Measurements from ENCODE around the gene CELF5. TPM values are rescaled to one million over a fixed set of nuclear protein-coding genes. Genes with fewer than 3 reads are reported as not detected.
"Not testable (repeated sequence)": the region's sequence is repeated elsewhere in the genome, so short reads cannot be mapped to it uniquely, and the experiment has no call there.

Gene CELF5
- total RNA-seq, 1 donor from 2014 or later = 0.20 TPM

DNA sequence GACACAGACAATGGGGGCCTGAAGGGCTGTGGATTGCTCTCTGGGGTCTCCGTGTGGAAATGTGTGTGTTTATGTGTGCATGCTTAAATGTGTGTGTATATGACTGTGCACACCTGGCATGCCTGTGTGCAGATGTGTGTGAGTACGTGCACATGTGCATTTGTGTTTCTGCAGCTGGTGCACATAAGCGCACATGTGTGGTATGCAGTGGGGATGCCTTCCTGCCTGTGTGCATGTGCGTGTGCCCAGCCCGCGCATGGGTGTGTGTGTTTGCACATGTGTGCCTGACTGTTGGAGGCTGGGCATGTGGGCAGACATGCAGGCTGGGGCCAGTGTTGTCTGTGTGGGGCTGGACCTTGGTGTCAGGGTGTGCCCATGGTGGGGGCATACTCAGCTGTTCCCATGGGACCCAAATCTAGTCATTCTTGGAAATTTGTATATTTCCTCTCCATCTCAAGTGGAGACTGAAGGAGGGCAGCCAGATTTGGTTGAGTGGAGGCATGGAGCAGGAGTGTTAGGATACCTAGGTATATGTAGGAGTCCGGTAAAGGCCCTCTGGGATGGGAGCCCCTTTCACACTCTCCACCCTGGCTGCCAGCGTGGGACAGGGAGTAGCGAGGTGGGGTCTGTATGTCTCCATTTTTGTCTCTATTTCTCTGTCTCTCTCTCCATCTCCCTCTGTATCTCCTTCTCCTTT, 49.9 kb downstream of the CELF5 start:
- no peak for DNase-seq (ENCODE audit: low read depth)

DNA sequence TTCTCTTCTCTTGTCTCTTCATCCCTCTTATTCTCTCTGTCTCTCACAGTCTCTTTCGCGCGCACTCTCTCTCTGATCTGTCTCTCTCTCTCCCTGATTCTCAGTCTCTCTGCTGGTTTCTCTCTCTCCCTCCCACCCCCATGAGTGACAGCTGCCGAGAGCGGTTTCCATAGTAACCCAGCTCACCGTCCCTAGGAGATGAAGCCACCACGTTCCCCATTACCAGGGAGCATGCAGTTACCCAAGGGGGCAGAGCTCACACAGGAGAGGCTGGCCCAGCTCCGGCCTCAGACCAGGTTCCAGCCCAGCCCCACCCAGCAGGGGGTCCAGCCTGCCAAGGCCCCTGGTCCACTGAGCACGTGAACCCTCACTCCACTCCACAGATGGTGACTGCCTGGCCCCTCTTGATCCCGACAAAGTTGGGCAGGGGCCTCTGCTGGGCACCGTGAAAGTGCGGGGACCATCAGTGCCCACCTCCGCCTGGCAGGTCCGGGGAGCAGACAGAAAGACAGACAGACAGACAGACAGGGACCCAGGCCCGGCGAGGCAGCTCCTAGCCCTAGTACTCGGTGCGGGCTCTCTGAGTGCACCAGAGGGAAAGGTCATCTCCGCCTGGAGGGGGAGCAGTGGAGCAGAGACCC, 50.6 kb downstream of the CELF5 start:
- peak; percentile 5 for DNase-seq (ENCODE audit: low read depth)

DNA sequence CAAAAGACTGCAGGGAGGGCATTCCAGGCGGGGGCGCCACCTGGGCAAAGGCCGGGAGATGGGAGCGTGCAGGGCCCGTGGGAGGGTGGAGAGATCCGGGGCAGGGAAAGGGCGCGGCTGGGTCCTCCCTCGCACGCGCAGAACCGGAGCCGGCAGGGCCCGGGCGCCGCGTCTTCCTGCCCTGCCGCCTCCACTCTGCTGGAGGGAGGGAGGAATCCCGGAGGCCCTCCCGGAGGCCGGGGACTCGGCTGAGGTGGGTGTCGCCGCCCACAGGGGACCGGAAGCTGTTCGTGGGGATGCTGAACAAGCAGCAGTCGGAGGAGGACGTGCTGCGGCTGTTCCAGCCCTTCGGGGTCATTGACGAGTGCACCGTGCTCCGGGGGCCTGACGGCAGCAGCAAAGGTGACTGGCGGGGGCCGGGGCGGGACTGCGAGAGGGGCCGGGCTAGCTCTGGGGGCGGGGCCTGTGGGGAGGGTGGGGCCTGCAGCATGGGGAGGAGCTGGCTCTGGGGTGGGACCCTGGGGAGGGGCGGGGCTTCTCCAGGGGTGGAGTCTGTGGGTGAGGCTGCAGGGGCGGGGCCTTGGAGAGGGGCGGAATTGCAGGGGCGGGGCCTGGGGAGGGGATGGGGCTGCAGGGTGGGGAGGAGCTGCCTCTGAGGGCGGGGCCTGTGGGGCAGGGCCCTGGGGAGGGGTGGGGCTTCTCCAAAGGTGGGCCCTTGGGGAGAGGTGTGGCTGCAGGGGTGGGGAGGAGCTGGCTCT, 51.3 kb downstream of the CELF5 start:
- DNase-seq (ENCODE audit: low read depth) = peak; percentile 45

DNA sequence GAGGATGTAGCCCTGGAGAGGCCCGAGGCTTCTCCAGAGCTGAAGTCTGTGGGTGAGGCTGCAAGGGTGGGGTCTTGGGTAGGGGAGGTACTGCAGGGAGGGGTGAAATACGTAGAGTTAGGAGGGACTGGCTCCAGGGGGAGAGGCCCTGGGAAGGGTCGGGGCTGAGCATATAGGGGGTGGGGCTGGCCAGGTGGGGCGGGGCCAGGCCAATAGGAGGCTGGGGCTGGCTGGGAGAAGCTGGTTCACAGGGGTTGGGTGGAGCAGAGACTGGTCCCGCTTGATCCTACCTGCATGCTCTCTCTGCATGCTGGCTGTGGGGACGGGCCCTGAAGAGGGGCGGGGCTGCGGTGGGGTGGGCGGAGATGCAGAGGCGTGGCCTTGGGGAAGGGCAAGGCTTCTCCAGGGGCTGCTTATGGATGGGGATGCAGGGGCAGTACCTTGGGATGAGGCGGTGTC, 51.9 kb downstream of the CELF5 start:
- peak; percentile 33 for DNase-seq (ENCODE audit: low read depth)

DNA sequence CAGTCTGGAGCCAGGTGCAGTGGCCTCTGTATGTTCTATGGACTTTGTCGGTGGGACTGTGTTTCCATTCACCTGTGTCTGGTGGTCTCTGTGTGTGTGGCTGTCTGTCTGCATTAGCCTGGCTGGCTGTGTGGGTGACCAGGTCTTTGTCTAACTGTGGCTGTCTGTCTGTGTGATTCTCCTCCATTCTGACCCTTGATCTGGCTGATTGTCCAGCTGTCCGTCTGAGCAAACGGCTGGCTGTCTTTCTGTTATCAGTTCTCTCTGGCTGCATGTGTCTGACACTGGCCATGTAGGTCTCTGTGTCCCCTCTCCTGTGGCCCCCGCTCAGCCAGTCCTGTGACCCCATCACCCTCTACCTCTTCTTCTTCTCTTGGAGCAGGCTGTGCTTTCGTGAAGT, 53.2 kb downstream of the CELF5 start:
- no peak for DNase-seq (ENCODE audit: low read depth)

DNA sequence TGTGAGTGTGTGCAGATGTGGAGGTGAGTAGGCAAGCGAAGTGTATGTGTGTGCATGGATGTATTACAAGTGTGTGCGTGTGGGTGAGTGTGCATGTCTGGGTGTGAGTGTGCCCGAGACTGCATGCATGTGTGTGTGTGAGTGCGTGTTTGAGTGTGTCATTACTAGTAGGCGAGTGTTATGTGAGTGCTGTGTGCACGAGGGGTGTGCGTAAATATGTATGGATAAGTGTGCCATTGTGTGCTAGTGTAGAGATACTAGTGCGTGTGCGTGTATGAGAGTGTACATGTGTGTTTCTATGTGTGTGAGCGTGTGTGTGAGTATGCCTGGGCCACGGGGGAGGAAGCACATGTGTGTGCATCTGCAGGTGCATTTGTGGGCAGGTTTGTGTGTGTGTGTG, 53.8 kb downstream of the CELF5 start:
- DNase-seq (ENCODE audit: low read depth) = no peak

DNA sequence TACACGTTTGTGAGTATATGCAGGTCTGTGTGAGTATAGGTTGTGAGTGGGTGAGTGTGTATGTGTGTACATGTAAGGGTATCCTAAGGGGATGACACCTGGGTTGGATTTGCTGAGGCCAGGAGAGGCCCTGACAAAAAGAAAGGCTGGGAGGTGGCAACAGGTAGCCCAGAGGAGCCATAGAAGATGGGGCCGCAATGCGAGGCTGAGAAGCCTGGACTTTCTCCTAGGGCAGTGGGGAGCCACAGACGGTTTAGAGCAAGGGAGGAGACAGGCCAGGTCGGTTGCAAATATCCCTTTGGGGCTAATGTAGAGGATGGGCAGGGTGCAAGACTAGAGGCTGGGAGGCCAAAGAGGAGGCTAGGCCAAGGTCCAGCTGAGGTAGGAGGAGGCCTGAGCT, 54.3 kb downstream of the CELF5 start:
- no peak for DNase-seq (ENCODE audit: low read depth)

DNA sequence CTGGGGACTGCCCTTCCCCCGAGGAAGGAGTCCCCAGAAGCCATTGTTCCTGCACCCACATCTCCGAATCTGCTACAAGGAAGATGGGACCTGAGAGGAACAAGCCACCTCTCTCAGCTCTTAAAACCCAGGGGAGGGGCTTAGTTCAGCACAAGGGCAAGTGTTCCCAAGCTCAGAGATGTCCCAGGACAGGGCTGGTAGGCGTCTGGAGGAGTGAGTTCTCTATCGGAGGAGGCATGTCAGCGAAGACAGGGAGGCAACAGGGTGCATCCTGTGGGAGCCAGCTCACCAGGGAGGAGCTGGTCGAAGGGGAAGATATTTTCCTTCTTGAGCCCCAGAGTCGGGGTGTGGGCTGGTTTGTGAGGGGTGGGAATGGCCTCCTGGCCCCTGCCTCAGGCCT, 54.8 kb downstream of the CELF5 start:
- DNase-seq (ENCODE audit: low read depth) = no peak

DNA sequence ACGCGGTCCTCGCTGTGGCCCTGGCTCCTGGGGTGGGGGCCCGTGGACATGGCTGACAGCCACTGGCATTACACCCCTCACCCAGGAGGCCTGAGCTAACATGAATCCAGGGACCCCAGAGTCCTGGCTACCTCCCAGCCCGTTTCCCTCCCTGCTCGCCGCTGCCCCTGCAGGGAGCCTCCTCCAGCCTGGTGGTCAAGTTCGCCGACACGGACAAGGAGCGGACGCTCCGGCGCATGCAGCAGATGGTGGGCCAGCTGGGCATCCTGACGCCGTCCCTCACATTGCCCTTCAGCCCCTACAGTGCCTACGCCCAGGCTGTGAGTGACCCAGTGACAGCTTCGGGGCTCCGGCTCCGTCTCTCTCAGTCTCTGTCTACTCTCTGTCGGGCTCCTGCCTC, 56.6 kb downstream of the CELF5 start:
- no peak for DNase-seq (ENCODE audit: low read depth)

DNA sequence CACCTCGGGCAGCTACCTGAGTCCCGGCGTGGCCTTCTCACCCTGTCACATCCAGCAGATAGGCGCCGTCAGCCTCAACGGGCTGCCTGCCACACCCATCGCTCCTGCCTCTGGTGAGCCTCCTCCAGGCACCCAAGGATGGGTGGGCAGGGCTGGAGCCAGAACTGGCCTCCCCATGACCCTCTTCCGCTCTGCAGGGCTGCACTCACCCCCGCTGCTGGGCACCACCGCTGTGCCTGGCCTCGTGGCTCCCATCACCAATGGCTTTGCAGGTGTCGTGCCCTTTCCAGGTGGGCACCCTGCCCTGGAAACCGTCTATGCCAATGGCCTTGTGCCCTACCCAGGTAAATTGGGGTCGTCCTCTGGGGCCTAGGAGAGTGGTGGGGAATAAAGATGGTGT, 57.7 kb downstream of the CELF5 start:
- DNase-seq (ENCODE audit: low read depth) = no peak

DNA sequence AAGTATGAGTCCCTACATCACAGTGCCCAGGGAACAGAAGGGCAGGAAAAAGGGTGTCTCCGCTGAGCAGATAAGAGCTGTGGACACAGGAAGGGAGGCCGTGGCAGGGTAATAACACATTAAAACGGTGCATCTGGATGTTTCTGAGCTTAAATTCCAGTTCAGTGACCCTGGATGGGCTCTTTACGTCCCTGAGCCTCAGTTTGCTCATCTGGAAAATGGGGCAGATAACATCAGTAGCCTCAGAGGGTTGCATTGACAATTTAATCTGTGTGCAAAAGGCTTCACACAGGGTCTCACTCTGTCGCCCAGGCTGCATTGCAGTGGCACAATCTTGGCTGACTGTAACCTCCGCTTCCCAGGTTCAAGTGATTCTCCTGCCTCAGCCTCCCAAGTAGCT, 58.1 kb downstream of the CELF5 start:
- no peak for DNase-seq (ENCODE audit: low read depth)

DNA sequence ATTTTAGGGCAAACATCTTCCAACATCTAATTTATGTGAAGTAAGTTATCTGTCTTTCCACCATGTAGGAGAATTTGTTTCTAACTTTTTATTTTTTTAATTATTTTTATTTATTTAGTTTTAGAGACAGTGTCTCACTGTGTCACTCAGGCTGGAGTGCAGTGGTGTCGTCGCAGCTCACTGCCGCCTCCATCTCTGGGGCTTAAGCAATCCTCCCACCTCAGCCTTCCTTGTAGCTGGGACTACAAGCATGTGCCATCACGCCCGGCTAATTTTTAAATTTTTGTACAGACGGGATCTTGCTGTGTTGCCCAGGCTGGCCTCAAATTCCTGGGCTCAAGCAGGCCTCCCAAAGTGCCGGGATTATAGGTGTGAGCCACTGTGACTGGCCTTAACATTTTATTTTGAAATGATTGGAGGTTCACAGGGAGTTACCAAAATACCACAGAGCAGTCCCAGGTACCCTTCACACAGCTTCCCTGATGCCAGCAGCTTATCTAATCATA, 58.8 kb downstream of the CELF5 start:
- no peak for DNase-seq (ENCODE audit: low read depth)

DNA sequence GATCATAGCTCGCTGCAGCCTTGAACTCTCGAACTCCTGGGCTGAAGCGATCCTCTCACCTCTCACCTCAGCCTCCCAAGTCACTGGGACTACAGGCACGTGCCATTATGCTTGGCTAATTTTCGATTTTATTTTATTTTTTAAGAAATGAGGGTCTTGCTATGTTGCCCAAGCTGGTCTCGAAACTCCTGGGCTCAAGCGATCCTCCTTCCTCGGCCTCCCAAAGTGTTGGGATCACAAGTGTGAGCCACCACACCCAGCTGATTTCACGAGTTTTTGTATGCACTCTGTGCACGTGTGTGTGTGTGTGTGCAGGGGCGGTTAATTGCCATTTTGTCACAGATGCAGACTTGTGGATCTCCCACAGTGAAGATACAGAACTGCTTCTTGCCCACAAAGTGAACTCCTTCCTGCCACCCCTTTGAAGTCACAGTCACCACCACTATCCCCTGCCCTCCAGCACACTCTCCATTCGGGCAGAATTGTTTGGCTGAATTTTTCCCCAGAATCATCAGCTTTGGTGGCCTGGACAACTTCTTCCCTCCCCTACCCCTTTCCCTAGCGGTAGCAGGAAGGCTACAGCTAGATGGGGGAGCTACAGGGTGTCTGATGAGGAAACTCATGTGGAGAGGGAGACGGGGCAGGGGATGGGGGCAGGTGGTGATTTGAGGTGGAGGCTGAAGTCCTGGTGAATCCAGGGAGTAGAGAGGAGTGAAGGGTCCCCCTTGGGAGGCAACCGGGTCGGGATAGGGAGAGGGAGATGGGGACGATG, 59.6 kb downstream of the CELF5 start:
- no peak for DNase-seq (ENCODE audit: low read depth)

DNA sequence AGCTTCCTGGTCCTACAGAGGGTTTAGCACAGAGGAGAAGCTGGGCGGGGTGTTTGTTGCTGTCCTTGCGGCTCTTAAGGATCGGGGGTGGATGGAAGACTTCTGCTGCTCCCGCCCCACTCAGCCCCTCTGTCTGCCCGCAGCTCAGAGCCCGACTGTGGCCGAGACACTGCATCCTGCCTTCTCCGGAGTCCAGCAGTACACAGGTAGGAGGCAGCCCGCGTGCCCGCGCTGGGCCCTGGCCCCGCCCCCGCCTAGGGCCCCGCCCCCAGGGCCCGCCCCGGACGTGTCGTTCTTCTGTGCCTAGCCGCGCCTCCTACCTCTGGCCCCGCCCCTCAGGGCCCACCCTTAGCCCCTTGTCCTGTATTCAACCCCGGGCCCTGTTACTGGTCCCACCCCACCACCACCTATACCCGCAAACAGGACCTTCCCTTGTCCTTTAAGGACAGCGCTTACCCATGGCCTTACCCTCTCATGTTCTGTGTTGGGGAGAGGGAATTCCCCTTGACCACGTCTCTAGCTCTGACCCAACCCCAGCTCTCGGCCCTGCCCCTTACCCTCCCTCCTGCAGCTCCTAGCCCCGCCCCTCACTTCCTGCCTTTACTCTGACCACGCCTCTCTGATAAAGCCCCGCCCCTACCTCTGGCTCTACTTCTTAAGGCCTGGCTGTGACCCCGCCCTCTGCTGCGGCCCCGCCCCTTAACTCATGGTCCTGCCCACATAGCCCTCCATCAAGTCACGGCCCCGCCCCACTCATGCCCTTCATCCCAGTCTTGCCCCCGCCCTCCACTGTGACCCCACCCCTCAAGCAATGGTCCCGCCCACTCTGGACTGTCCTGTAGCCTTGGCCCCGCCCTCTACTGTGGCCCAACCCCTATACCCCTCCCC, 60.5 kb downstream of the CELF5 start:
- DNase-seq (ENCODE audit: low read depth) = peak; percentile 58

DNA sequence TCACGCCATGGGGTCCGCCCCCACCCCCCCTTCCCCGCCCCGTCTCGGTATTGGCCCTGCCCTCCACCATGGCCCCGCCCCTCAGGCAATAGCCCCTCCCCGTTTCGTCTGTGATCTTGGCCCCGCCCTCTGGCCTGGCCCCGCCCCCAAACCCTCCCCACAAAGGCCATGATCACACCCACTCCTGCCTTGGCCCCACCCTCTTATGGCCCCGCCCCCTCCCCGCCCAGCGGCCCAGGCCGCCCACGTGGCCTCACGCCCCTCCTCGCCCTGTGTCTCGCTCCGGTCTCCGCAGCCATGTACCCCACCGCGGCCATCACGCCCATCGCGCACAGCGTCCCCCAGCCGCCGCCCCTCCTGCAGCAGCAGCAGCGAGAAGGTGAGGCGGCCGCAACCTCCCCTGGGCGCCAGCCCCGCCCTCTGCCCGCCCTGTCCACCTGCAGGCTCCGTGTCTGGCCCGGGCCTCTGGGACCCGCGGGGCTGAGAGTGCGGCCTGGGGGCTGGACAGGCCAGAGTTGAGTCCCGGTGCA, 61.3 kb downstream of the CELF5 start:
- DNase-seq (ENCODE audit: low read depth) = no peak

DNA sequence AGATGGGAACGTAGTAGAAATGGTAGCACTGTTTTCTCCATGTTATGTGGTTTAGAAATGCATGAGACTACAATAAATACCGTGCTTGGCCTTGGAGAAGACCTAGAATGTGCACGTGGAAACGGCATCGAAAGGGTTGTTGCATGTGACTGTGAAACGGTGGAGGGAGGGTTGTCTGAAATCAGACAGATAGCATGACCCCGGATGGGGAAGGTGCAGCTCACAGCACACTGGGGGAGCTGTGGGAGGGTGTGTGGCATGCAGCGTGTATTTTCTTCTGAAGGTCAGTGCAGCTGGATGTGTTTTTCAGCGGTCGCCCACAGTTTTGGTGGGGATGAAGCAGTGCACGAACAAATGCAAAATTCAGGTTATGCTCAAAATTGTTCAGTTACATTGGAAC, 63.4 kb downstream of the CELF5 start:
- no peak for DNase-seq (ENCODE audit: low read depth)

DNA sequence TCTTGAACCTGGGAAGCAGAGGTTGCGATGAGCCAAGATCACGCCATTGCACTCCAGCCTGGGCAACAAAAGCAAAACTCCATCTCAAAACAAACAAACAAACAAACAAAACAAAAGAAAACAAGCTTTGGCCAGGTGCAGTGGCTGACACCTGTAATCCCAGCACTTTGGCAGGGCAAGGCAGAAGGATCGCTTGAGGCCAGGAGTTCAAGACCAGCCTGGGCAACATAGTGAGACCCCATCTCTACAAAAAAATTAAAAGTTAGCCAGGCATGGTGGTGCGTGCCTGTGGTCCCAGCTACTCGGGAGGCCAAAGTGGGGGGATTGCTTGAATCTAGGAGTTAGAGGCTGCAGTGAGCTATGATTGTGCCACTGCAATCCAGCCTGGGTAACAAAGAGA, 64.0 kb downstream of the CELF5 start:
- DNase-seq (ENCODE audit: low read depth) = not testable (repeated sequence)

DNA sequence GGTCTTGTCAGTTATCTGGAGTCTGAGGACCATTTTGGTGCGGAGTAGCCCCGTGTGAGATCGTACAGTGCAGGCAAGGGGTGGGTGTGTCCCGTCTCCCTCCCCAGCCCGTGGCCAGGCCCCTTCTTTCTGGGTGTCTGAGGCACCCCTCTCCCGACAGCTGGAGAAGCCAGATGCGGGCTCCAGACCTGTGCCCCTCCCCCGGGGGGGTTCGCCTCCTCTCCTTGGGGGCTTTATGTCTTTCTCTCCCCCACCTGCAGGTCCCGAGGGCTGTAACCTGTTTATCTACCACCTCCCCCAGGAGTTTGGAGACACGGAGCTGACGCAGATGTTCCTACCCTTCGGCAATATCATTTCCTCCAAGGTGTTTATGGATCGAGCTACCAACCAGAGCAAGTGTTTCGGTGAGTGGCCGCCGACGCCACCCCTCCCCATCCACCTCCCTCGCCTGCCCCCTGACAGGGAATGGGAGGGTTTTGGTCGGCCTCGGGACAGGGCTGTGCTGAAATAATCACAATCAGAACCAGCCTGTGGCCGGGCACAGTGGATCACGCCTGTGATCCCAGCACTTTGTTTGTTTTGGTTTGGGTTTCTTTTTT, 65.6 kb downstream of the CELF5 start:
- DNase-seq (ENCODE audit: low read depth) = no peak

DNA sequence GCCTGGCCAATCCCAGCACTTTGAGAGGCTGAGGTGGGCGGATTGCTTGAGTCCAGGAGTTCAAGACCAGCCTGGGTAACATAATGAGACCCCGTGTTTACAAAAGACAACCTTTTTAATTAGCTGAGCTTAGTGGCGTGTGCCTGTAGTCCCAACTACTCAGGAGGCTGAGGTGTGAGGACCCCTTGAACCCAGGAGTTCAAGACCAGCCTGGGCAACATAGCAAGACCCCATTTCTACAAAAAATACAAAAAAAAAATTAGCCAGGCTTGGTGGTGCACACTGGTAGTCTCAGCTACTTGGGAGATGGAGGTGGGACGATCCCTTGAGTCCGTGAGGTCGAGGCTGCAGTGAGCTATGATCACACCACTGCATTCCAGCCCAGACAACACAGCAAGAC, 66.4 kb downstream of the CELF5 start:
- DNase-seq (ENCODE audit: low read depth) = not testable (repeated sequence)

DNA sequence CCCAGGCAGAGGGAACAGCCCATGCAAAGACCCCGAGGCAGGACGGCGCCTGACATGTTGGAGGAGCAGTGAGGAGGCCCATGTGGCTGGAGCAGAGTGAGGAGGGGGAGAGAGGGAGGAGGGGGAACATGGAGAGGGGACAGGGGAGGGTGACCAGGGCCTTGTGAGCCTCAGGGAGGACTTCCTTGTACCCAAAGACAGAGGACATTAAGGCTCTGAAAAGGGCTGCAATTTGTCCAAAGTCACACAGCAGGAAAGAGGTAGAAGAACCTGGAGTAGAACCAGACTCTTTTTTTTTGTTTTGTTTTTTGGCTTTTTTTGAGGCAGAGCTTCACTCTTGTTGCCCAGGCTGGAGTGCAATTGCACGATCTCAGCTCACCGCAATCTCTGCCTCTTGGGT, 67.2 kb downstream of the CELF5 start:
- no peak for DNase-seq (ENCODE audit: low read depth)

Measured in renal cortical epithelial cell (primary cell).